Liver (tissue), 9 donors: ENCODE results near the gene SHH. TPM values are rescaled to one million over a fixed set of nuclear protein-coding genes. Genes with fewer than 3 reads are reported as not detected.

Source experiments
- DNase-seq: peaks from one replicate; pipeline ENCODE4 v3.0.0-alpha.2; 2017; ENCODE audit warnings: low spot score
- H3K27ac ChIP-seq, 2 donors: one replicate each; pipeline ENCODE4 v1.7.0; 2013; ENCODE audit warnings: inconsistent platforms in 2 of 2, low read length in 2 of 2, control low read depth in 1 of 2, low read depth in 1 of 2, mild to moderate bottlenecking in 1 of 2
- H3K27me3 ChIP-seq, 4 donors: one replicate each; pipeline versions ENCODE4 v1.6.1 to v1.7.0; 2013; ENCODE audit warnings: low read length in 3 of 4, inconsistent platforms in 1 of 4, mild to moderate bottlenecking in 1 of 4, moderate library complexity in 1 of 4; ENCODE audit not compliant: control insufficient read depth in 4 of 4, insufficient read depth in 4 of 4
- H3K36me3 ChIP-seq, 4 donors: one replicate each; pipeline versions ENCODE4 v1.6.1 to v1.7.0; 2013; ENCODE audit warnings: low read length in 3 of 4, mild to moderate bottlenecking in 3 of 4, low read depth in 1 of 4, moderate library complexity in 1 of 4; ENCODE audit not compliant: control insufficient read depth in 4 of 4, insufficient read depth in 3 of 4
- H3K4me1 ChIP-seq, 4 donors: one replicate each; pipeline versions ENCODE4 v1.6.1 to v1.7.0; 2013; ENCODE audit warnings: low read length in 3 of 4, mild to moderate bottlenecking in 3 of 4, moderate library complexity in 1 of 4; ENCODE audit not compliant: control insufficient read depth in 4 of 4, insufficient read depth in 4 of 4
- H3K4me3 ChIP-seq, 3 donors: one replicate each; pipeline versions ENCODE4 v1.6.1 to v1.7.0; 2013; ENCODE audit warnings: low read length in 3 of 3, control low read depth in 1 of 3, low read depth in 1 of 3, mild to moderate bottlenecking in 1 of 3
- H3K9ac ChIP-seq, 2 donors: one replicate each; pipeline ENCODE4 v1.7.0; 2013; ENCODE audit warnings: low read length in 2 of 2, mild to moderate bottlenecking in 2 of 2, moderate library complexity in 2 of 2, control low read depth in 1 of 2, low read depth in 1 of 2
- H3K9me3 ChIP-seq, 4 donors: one replicate each; pipeline versions ENCODE4 v1.6.1 to v1.7.0; 2013; ENCODE audit warnings: low read length in 3 of 4; ENCODE audit not compliant: control insufficient read depth in 4 of 4
- EGR1 ChIP-seq, 2 donors: IDR thresholded peaks; 2 replicates each; pipeline ENCODE4 v1.6.1; 2016 to 2018; ENCODE audit warnings: antibody characterized with exemption in 2 of 2, low read depth in 2 of 2
- FOXA1 ChIP-seq: IDR thresholded peaks from 2 replicates; pipeline ENCODE4 v1.6.1; 2016; ENCODE audit warnings: antibody characterized with exemption
- FOXA2 ChIP-seq: IDR thresholded peaks from 2 replicates; pipeline ENCODE4 v1.6.1; 2016; ENCODE audit warnings: antibody characterized with exemption
- GABPA ChIP-seq, 2 donors: IDR thresholded peaks in 1 of 2; conservative IDR thresholded peaks in 1 of 2; 2 replicates each; pipeline ENCODE4 v1.6.1; 2016; ENCODE audit warnings: antibody characterized with exemption in 2 of 2, mild to moderate bottlenecking in 1 of 2, moderate library complexity in 1 of 2
- HNF4G ChIP-seq: IDR thresholded peaks from 2 replicates; pipeline ENCODE4 v1.6.1; 2016; ENCODE audit warnings: antibody characterized with exemption
- JUND ChIP-seq, 2 donors: IDR thresholded peaks; 2 replicates each; pipeline ENCODE4 v1.6.1; 2016; ENCODE audit warnings: antibody characterized with exemption in 2 of 2
- RAD21 ChIP-seq, 2 donors: IDR thresholded peaks; 2 replicates each; pipeline ENCODE4 v1.6.1; 2016; ENCODE audit warnings: antibody characterized with exemption in 2 of 2, mild to moderate bottlenecking in 2 of 2
- RXRA ChIP-seq, 2 donors: IDR thresholded peaks; 2 replicates each; pipeline ENCODE4 v1.6.1; 2017 to 2018; ENCODE audit warnings: antibody characterized with exemption in 2 of 2, mild to moderate bottlenecking in 1 of 2
- SP1 ChIP-seq: IDR thresholded peaks from 2 replicates; pipeline ENCODE4 v1.6.1; 2018; ENCODE audit warnings: antibody characterized with exemption, mild to moderate bottlenecking
- TAF1 ChIP-seq: conservative IDR thresholded peaks from 2 replicates; pipeline ENCODE4 v1.6.1; 2016; ENCODE audit warnings: antibody characterized with exemption, mild to moderate bottlenecking
- YY1 ChIP-seq: IDR thresholded peaks from 2 replicates; pipeline ENCODE4 v1.6.1; 2016; ENCODE audit warnings: antibody characterized with exemption, mild to moderate bottlenecking
- WGBS: extraction: QIAGEN DNeasy Blood & Tissue Kit; methylation state at CpG from one replicate; pipeline ENCODE4 v1.1.7; 2013; 5-methylcytosine and 5-hydroxymethylcytosine counted together
- polyA plus RNA-seq, 2 donors: library from polyadenylated mRNA; stranded (reverse) in 1 of 2; unstranded in 1 of 2; fragments of 200-250 nt in 1 of 2; fragments of >200 nt in 1 of 2; fragmentation: Nextera tagmentation in 1 of 2; extraction: Ambion mirVana in 1 of 2; gene quantifications; one replicate each; pipeline versions ENCODE4 v1.2.1 to v1.2.3, GENCODE V29; 2013 to 2015
- total RNA-seq, 2 donors: library from RNA; depleted of rRNA; stranded (reverse); fragments of >200 nt; gene quantifications; one replicate each; pipeline ENCODE4 v1.2.3, GENCODE V29; 2014
- TF ChIP-seq, protein P1 (sequence below): IDR thresholded peaks from 2 replicates; pipeline ENCODE4 v1.6.1; 2016; ENCODE audit warnings: antibody characterized with exemption, mild to moderate bottlenecking
- TF ChIP-seq, protein P2 (sequence below): IDR thresholded peaks from 2 replicates; pipeline ENCODE4 v1.6.1; 2016; ENCODE audit warnings: antibody characterized with exemption
- donor health status: healthy.
- donor health status: healthy.
- donor health status: healthy.
- donor health status: healthy.
- donor health status: healthy.

SHH gene
- total and polyA plus RNA-seq, 4 donors = 3.9 to 10.0 (median 5.2) TPM

DNA sequence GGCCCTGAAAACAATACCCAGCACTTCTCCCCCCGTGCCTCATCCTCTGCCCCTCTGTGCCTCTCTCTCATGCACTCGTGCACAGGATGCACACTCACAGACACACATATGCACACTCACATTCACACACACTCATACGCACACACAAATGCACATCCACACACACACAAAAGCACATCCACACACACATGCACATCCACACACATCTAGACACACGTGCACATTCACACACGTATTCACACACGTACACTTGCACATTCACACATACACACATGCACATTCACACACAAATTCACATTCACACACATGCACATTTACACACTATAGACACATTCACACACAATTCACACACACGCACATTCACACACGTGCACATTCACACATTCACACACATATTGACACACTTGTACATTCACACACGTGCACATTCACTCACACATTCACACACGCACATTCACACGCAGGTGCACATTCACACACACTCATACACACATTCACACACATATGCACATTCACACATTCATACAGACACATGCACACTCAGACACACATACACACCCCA is 19.2 kb downstream of the SHH start:
- Histone ChIP-seq H3K4me3 (no peak overlapping the region), H3K9ac (no peak overlapping the region), H3K4me1 (peaks cover 0 to 7% (median 4%) of the 10 kb centered on the region in 4 donors), H3K27ac (no peak overlapping the region), H3K36me3 (no peaks in the 10 kb centered on the region), H3K27me3 (no peaks in the 10 kb centered on the region), H3K9me3 (no peaks in the 10 kb centered on the region)
- no peak for TF ChIP-seq RXRA (IDR thresholded peaks at IDR 0.05)
- TF ChIP-seq, protein P1, sequence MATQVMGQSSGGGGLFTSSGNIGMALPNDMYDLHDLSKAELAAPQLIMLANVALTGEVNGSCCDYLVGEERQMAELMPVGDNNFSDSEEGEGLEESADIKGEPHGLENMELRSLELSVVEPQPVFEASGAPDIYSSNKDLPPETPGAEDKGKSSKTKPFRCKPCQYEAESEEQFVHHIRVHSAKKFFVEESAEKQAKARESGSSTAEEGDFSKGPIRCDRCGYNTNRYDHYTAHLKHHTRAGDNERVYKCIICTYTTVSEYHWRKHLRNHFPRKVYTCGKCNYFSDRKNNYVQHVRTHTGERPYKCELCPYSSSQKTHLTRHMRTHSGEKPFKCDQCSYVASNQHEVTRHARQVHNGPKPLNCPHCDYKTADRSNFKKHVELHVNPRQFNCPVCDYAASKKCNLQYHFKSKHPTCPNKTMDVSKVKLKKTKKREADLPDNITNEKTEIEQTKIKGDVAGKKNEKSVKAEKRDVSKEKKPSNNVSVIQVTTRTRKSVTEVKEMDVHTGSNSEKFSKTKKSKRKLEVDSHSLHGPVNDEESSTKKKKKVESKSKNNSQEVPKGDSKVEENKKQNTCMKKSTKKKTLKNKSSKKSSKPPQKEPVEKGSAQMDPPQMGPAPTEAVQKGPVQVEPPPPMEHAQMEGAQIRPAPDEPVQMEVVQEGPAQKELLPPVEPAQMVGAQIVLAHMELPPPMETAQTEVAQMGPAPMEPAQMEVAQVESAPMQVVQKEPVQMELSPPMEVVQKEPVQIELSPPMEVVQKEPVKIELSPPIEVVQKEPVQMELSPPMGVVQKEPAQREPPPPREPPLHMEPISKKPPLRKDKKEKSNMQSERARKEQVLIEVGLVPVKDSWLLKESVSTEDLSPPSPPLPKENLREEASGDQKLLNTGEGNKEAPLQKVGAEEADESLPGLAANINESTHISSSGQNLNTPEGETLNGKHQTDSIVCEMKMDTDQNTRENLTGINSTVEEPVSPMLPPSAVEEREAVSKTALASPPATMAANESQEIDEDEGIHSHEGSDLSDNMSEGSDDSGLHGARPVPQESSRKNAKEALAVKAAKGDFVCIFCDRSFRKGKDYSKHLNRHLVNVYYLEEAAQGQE = no peak
- TF ChIP-seq, protein P2, sequence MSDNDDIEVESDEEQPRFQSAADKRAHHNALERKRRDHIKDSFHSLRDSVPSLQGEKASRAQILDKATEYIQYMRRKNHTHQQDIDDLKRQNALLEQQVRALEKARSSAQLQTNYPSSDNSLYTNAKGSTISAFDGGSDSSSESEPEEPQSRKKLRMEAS = no peak
- WGBS = 91% methylated on average over 11 of the region's 11 CpGs
- no peak for DNase-seq

DNA sequence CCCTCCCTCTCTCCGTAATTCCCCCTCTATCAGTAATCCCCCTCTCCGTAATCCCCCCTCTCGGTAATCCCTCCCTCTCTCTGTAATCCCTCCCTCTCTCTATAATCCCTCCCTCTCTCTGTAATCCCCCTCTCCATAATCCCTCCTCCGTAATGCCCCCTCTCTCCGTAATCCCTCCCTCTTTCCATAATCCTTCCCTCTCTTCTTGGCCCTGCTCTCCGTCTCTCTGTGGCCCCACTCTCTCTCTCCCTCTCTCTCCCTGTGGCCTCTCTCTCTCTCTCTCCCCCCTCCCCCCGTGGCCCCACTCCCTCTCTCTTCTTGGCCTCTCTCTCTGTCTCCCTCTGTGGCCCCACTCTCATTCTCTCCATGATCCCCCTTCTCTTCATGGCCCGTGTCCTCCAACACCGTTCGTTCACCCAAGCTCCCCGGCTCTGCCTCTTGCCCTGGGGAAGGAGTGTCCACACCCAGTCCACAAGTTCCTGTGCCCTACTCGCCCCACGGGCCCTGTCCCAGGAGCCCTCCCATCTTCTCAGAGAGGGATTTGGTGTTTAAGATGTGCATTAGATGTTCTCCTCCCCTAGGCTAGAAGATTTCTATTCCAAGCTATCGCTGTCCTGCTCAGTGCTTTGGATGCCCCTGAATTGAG is 19.8 kb downstream of the SHH start:
- TF ChIP-seq YY1 = no peak
- TF ChIP-seq EGR1 (IDR thresholded peaks at IDR 0.05; ENCODE audit: low read depth in 2 of 2) = no peak
- no peak for TF ChIP-seq HNF4G
- TF ChIP-seq RAD21 (IDR thresholded peaks at IDR 0.05) = no peak
- TF ChIP-seq, protein P2 = no peak
- no peak for TF ChIP-seq FOXA2
- no peak for TF ChIP-seq JUND (IDR thresholded peaks at IDR 0.05)
- no peak for TF ChIP-seq FOXA1
- TF ChIP-seq GABPA (IDR thresholded peaks at IDR 0.05 in 1 of 2, conservative IDR thresholded peaks at IDR 0.05 in 1 of 2) = no peak
- TF ChIP-seq TAF1 = no peak
- no peak for TF ChIP-seq RXRA (IDR thresholded peaks at IDR 0.05)
- TF ChIP-seq SP1 = no peak
- TF ChIP-seq, protein P1 = no peak
- DNase-seq = no peak
- H3K4me3 ChIP-seq = no peak overlapping the region
- H3K9ac ChIP-seq = no peak overlapping the region
- WGBS = 93% methylated on average over 14 of the region's 14 CpGs
- H3K36me3 ChIP-seq = no peaks in the 10 kb centered on the region
- H3K27me3 ChIP-seq = no peaks in the 10 kb centered on the region
- peaks cover 0 to 9% (median 5%) of the 10 kb centered on the region in 4 donors for H3K4me1 ChIP-seq
- H3K9me3 ChIP-seq = no peaks in the 10 kb centered on the region
- no peak overlapping the region for H3K27ac ChIP-seq
